GM19468 (cell line): ENCODE measurements around the gene DENND1A.
"Not testable (repeated sequence)": the region's sequence is repeated elsewhere in the genome, so short reads cannot be mapped to it uniquely, and the experiment has no call there.

Experiments
- ATAC-seq: cut with Tn5 transposase; IDR thresholded peaks from one replicate; pipeline ENCODE4 v1.9.1; 2021; ENCODE audit warnings: mild to moderate bottlenecking, moderate library complexity, moderate number of reproducible peaks; ENCODE audit not compliant: unreplicated experiment; ENCODE audit errors: extremely low read depth

The DENND1A gene

DNA sequence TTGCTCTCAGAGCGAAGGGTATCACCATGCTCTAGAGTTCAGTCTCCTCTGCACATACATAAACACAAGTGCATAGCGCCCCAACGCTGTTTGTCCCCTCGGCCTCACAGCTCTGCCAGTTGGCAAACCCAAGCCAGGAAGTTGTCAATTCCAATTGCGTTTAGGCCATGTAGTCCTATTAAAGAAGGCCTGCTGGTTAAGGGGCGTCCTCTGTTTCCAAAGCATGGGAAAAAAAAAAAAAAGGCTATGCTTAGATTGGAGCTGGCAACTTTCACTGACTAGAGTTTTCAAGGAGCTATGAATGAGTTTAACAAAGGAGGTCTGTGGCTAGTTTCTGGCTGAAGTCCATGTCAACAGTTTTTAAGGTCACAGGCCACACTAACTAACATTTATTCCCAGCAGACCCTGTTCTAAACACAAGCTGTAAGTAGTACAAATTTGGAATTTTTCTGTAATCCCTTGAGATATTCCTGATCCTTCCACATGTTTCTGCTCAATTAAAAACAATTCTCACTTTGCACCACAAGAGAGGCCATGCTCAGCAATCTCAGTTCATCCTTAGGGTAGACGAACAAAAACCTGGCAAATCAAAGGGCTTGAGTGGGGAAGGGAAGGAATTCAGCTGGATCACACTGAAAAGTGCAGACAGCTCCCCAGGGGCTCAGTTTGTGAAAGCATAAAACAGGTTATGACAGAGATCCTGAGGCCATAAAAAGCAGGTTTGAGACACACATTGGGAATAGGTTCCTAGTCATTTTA lies 187.7 kb downstream of the DENND1A start:
- ATAC-seq, result no peak

DNA sequence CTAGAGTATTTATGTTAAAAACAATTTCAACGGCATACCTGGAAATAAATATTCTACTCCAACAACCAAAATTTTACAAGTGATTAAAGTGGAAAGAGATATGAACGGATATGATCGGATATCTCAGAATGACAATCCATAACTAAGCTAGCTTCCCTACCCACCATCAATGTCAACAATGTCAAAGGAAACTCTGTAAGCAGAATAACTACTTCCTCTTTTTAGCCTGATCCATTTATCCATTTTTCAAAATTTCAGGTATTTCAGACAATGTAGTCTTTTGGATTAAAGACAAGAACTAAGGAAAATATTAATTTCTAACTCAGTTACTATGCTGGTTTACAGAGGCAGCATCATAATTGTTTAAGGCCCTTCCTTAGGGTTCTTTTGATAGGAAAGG lies 188.7 kb downstream of the DENND1A start:
- ATAC-seq, result no peak

DNA sequence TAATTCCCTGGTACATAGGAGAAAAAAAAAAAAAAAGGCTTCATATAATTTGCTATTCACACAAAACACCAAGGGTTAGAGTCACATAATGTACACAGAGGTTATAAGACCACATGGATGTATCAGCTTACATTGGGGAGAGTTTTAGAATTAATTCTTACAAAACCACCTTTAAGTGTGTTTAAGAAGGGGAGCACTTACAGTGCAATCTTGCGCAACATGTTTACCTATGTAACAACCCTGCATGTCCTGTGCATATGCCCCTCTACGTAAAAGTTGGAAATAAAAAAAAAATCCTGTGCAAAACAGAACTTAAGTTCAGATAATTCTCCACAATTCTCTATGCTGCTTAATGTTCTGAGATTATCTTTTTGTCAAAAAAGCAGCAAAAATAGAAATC lies 190.0 kb downstream of the DENND1A start:
- ATAC-seq, result no peak

- ATAC-seq, result no peak
These were observed 190.5 kb downstream of the DENND1A start for GRCh38 chr9:123739387-123739786.

- no peak for ATAC-seq
These were observed 191.3 kb downstream of the DENND1A start for GRCh38 chr9:123738648-123739047.

DNA sequence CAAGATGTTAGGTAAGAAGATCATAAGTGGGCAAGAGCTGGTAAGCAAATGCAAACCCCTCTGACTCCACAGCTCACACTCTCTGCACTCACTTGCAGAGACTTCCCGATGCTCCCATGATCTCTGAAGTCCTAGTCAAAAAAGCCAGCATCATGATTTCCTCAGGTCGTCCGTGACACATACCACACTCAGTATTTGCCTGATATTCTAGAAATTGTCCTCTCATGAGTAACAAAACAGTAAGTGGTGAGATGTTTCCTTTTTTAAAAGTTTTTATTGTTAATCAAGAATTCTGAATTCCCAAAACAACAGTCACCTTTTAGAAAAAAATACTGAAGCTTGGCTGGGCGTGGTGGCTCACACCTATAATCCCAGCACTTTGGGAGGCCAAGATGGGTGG lies 194.6 kb downstream of the DENND1A start:
- no peak for ATAC-seq

GRCh38 chr9:123728571-123728970 lies 201.4 kb downstream of the DENND1A start:
- ATAC-seq, result not testable (repeated sequence)

- no peak for ATAC-seq
These were observed 202.6 kb downstream of the DENND1A start for GRCh38 chr9:123727332-123727731.

- ATAC-seq, result no peak
These were observed 204.5 kb downstream of the DENND1A start for GRCh38 chr9:123725389-123725788.

GRCh38 chr9:123724211-123724796 lies 205.6 kb downstream of the DENND1A start:
- ATAC-seq, result no peak

GRCh38 chr9:123723135-123723875 lies 206.6 kb downstream of the DENND1A start:
- no peak for ATAC-seq

DNA sequence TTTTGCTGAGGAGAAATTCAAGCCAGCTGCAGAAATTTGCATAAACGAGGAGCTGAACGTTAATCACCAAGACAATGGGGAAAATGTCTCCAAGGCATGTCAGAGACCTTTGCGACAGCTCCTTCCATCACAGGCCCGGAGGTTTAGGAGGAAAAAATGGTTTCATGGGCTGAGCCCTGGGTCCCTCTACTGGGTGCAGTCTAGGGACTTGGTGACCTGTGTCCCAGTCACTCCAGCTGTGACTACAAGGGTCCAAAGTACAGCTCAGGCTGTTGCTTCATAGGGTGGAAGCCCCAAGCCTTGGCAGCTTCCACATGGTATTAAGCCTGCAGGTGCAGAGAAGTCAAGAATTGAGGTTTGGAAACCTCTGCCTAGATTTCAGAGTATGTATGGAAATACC lies 207.5 kb downstream of the DENND1A start:
- ATAC-seq, result no peak

DNA sequence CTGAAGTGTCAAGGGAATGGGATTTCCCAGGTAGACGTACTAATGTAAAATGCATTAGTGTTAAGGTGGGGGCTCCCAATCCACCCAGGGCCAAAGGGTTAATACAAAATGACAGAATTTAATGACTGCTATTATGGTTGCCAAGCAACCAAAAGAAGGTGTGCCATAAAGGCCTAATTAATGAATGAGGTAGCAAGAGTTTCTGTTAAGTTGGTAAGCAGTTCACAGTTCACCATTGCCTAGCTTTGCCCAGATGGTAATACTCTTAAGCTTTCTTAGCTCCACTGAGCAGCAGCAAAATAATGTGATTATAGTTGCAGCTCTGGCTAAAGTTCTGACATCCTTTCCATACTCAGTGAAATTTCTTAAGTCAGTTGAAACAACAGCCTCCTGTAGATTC lies 211.7 kb downstream of the DENND1A start:
- no peak for ATAC-seq

DNA sequence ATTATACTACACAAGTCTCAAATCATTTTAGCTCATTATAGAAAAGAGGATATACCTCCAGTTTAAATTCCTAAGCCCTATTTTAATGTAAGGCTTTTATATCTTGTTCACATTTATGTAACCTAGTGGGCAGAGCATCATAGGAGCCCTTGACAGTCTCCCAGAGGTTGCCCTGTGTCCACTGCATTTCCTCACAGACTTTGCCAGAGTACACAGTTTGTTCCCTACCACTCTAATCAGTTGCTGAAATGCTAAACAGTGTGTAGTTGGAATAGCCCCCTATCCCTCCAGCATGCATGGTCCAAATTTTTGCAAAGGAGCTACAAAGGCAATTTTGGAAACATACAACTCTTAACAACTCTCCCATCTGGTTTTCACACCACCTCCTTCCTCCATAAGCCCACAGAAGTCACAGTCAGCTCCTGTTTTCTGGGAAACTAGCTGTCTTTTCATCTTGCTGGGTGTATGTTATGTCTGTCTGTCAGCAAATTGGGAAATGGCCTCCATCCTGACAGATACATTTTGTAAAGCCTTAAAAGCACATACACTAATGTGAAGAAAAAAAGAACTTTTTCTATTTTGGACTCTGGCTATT lies 212.2 kb downstream of the DENND1A start:
- no peak for ATAC-seq

DNA sequence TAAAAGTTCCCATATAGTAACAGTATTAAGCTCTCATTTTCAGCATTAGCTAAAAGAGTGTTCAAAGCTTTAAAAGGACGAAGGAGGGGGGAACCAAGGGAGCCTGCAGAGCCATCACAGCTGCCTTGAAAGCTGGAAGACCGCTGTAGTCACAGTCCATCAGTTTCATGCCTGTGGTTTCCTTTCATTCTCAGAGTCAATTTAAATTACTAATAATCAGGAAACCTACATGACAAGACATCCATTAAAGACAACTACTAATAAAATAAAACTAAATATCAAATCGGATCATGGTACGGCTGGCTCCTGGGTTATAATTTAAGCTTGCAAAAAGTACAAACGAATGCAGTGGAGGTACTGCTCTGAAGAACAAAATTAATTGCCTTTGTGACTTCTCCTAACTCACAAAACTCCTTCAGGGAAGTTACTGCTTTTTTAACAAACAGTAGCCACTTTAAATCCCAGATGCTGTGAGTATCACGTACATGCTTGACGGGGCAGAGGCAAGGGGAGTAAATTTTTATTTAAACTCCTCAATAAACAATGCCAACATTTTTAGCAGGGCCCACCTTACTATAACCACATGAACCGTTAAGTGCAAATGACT lies 213.5 kb downstream of the DENND1A start:
- no peak for ATAC-seq

GRCh38 chr9:123715258-123715657 lies 214.7 kb downstream of the DENND1A start:
- ATAC-seq, result no peak

DNA sequence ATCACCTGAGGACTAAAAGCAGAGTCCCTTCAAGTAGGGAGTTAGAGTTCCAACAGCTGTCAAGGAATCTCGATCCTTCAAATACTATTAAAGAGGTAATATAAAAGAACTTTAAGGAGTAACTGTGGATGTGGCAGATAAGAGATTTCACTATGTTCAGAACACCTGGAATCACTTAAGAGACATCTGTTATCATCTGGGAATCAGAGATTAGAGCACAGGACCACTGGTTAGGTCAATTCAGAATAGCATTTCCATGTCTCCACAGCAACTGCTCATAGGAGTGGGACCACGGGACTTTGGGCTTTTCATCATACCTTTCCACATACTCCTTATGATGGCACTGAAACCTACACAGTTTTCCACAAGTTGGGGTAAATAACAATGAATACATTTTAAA lies 216.6 kb downstream of the DENND1A start:
- ATAC-seq, result no peak

DNA sequence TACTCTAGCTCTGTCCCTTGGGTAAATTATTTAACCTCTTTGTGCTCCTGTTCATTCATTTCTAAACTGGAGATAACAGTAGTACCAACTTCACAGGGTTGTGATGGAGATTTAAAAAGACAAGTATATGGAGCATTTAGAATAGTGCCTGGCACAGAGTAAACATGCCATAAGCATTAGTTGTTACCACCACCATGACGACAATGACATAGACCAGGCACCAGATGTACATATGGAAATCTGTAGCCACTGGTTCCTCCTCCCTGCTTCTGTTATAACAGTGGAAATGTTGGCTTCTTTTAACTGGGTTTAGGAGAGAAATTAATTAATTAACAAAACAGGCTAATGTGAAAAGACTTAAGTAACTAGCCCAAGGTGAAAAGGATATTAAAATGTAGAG lies 217.5 kb downstream of the DENND1A start:
- ATAC-seq, result no peak

GRCh38 chr9:123710299-123710698 lies 219.6 kb downstream of the DENND1A start:
- ATAC-seq, result no peak

GRCh38 chr9:123702483-123702882 lies 227.4 kb downstream of the DENND1A start:
- ATAC-seq, result no peak

DNA sequence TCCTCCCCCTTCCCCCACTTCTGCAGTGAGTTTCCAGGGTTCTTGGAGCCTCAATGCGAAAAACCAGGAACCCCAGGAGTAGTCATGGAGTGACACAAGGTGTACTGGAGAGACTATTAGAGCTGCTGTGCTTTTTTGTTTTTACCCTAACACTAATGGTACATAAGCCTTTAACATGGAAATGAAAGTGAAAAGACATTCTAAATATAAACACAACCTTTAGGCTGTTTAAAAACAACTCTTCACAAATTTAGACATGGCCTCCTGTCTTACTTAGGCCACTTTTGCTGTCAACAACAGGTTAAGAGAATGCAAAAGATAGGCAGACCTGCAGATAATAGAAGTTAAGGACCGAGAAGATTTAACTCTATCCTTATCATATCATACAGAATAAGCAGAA lies 232.2 kb downstream of the DENND1A start:
- no peak for ATAC-seq
